ENCODE measurements around the gene NUMBL. TPM values are rescaled to one million over a fixed set of nuclear protein-coding genes. Genes with fewer than 3 reads are reported as not detected.

Gene NUMBL
- total and polyA plus RNA-seq, 2 of the 4 experiments (the other 2 are of a cell fraction) = 6.3 to 29.0 TPM

- Histone ChIP-seq H3K4ac (ENCODE audit: low read depth, low read length) (no peak overlapping the region), H4K91ac (ENCODE audit: insufficient read depth, low read depth, low read length) (no peak overlapping the region), H2BK120ac (ENCODE audit: low read depth, low read length) (no peak overlapping the region), H3K4me3 (ENCODE audit: insufficient read depth, low read depth, low read length) (no peak overlapping the region), H2BK15ac (ENCODE audit: low read depth, low read length) (no peak overlapping the region), H2AFZ (replicated peaks; ENCODE audit: low read length, poor library complexity) (no peak overlapping the region), H3K56ac (ENCODE audit: extremely low read depth, insufficient read depth, low read length) (no peak overlapping the region), H3K9me1 (ENCODE audit: insufficient read depth, low read length) (peaks cover 9% of the 10 kb centered on the region), H3K27ac (ENCODE audit: insufficient read depth, low read length) (no peak overlapping the region), H4K20me1 (ENCODE audit: insufficient read depth, low read length) (peaks cover 6% of the 10 kb centered on the region), H3K14ac (replicated peaks; ENCODE audit: low read depth, low read length) (no peak overlapping the region), H2AK5ac (ENCODE audit: low read depth, low read length) (no peak overlapping the region), H2BK5ac (ENCODE audit: low read depth, low read length, poor library complexity, severe bottlenecking) (no peak overlapping the region), H4K8ac (ENCODE audit: low read depth in 2 of 2, low read length in 2 of 2) (no peak overlapping the region), H3K27me3 (ENCODE audit: control insufficient read depth, insufficient read depth, low read length) (no peaks in the 10 kb centered on the region), H2AK9ac (replicated peaks; ENCODE audit: low read depth, low read length, poor library complexity) (no peak overlapping the region), H3K79me1 (ENCODE audit: low read depth in 1 of 2, low read length in 2 of 2) (peaks cover 5 to 16% of the 10 kb centered on the region in 2 experiments; a peak in 3 of 4 replicates), H4K5ac (ENCODE audit: low read depth, low read length) (no peak overlapping the region), H3K9ac (ENCODE audit: low read depth, low read length) (no peak overlapping the region), H3K18ac (ENCODE audit: low read depth, low read length) (no peak overlapping the region), H2BK20ac (ENCODE audit: low read depth, low read length) (no peak overlapping the region), H3K36me3 (ENCODE audit: control insufficient read depth, insufficient read depth, low read length) (peaks cover 31% of the 10 kb centered on the region; the same call in 1 of the 2 replicates), H3K23ac (ENCODE audit: low read depth, low read length) (no peak overlapping the region), H3K4me2 (ENCODE audit: low read depth, low read length) (no peak overlapping the region), H3K4me1 (ENCODE audit: control insufficient read depth, insufficient read depth, low read length) (peaks cover 7% of the 10 kb centered on the region), H3K9me3 (ENCODE audit: control insufficient read depth, insufficient read depth, low read length) (no peaks in the 10 kb centered on the region)
- POLR2A ChIA-PET (ENCODE audit: unreplicated experiment) = no interaction called here
- DNase-seq (no peak), ATAC-seq (ENCODE audit: low read depth) (no peak)
- WGBS, 2 experiments (ENCODE audit: extremely low coverage in 2 of 2, insufficient read length in 1 of 2) = 100% methylated on average over 1 of the region's 4 CpGs; no CpG with 5 or more reads in 1 of the 2 experiments
- dilution Hi-C loops (cut with HindIII; ENCODE audit: low sequenced_read_pairs, unreplicated experiment) (no loop called here), intact Hi-C loops (cut with micrococcal nuclease) (no loop called here), in situ Hi-C loops (cut with MboI; ENCODE audit: low sequenced_read_pairs) (no loop called here)
- CTCF ChIA-PET = no interaction called here
- TF ChIP-seq RAD21 (IDR thresholded peaks at IDR 0.05; ENCODE audit: low read length) (no peak), MXI1 (IDR thresholded peaks at IDR 0.05; ENCODE audit: borderline replicate concordance, low read depth, low read length) (no peak), MAZ (IDR thresholded peaks at IDR 0.05; ENCODE audit: borderline replicate concordance, low read depth, low read length) (no peak), RFX5 (IDR thresholded peaks at IDR 0.05; ENCODE audit: low read depth, low read length) (no peak), NFE2L2 (IDR thresholded peaks at IDR 0.05; ENCODE audit: low read depth, low read length) (no peak), ELK1 (IDR thresholded peaks at IDR 0.05; ENCODE audit: borderline replicate concordance, low read depth, low read length) (no peak), BHLHE40 (IDR thresholded peaks at IDR 0.05; ENCODE audit: low read depth, low read length) (no peak), FOS (IDR thresholded peaks at IDR 0.05; ENCODE audit: low read depth, low read length) (no peak), RCOR1 (IDR thresholded peaks at IDR 0.05; ENCODE audit: insufficient replicate concordance, low read length) (no peak), USF2 (IDR thresholded peaks at IDR 0.05; ENCODE audit: low read depth, low read length) (no peak), SMC3 (IDR thresholded peaks at IDR 0.05; ENCODE audit: low read depth, low read length) (no peak), CHD1 (IDR thresholded peaks at IDR 0.05; ENCODE audit: low read depth, low read length) (no peak), CEBPB (IDR thresholded peaks at IDR 0.05; ENCODE audit: low read depth, low read length) (no peak)
- TF ChIP-seq, protein P1, sequence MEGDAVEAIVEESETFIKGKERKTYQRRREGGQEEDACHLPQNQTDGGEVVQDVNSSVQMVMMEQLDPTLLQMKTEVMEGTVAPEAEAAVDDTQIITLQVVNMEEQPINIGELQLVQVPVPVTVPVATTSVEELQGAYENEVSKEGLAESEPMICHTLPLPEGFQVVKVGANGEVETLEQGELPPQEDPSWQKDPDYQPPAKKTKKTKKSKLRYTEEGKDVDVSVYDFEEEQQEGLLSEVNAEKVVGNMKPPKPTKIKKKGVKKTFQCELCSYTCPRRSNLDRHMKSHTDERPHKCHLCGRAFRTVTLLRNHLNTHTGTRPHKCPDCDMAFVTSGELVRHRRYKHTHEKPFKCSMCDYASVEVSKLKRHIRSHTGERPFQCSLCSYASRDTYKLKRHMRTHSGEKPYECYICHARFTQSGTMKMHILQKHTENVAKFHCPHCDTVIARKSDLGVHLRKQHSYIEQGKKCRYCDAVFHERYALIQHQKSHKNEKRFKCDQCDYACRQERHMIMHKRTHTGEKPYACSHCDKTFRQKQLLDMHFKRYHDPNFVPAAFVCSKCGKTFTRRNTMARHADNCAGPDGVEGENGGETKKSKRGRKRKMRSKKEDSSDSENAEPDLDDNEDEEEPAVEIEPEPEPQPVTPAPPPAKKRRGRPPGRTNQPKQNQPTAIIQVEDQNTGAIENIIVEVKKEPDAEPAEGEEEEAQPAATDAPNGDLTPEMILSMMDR (conservative IDR thresholded peaks at IDR 0.05; ENCODE audit: low read depth, low read length) = no peak
- BruUV-seq (replicated peaks) = no TSS peak
Observed at GRCh38 chr19:40693896-40694295, 3.4 kb upstream of the NUMBL start.
